Measurements from ENCODE around the gene PPFIA1.

Gene PPFIA1

DNA sequence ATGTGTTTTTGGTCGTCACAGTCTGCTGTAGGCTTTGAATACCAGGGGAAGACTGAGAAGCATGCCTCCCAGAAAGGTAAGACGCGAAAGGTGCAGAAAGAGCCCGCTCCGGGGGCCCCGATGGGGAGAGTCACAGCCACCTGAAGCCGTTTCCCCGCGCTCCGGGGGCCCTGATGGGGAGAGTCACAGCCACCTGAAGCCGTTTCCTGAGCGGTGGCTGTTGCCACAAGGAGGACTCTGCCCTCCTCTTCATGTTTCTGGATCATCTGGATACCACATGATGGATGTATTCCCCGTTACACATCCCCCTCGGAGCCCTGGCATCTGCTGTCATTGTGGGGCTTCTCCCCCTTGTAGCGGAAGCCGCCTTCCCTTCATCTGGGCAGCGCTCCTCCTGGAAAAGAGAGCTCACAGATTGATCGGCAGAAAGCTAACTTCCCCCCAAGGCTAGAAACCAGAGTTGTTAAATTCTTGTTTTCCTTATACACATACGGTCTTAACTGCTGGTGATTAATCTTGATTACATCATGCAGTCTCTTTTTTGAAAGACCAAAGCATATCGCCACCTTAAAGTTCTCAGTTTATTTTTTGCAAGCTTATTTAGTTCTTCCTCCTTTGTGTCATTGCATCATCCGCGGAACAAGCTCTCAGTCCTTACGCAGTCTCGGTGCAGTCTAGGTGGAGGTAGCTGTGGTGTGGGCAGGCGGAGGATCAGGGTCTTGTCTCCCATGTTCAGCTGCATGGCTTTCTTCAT is 145.3 kb downstream of the PPFIA1 start:
- no peak for DNase-seq (ENCODE audit: low spot score)

DNA sequence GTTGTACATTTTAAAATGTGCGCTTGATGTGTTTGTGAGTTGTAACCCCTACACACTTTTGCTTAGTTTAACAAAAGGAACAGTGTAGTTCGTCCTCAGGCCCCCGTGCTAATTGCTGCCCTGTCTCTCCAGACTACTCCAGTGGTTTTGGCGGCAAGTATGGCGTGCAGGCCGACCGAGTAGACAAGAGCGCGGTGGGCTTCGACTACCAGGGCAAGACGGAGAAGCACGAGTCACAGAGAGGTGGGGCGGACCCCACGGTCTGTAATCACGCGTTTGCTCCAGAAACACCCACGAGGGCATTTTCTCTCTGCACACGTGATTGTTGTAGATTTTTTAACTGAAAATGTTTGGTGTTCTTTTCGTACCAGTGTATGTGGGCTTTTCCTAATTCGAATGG is 146.4 kb downstream of the PPFIA1 start:
- DNase-seq (ENCODE audit: low spot score): no peak

DNA sequence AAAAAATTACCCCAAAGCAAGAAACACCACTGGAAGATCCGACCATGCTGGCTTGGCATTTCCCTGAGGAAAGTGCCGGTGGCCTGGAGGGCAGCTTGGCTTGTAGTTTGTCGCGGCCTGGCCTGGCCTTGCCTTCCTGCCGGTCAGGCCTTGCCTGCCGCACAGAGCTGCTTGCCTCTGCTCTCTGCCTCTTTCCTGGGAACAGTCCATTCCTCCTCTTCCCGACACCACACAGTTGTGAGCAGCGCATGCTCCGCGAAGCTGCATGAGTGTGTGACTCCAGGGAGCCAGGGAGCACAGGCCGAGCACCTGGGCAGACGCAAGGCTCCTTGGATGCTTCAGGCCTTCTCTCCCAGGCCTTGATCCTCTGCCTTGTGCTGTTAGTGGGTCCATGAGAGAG is 147.6 kb downstream of the PPFIA1 start:
- DNase-seq (ENCODE audit: low spot score): no peak

GRCh38 chr11:70419307-70420007 is 149.0 kb downstream of the PPFIA1 start:
- DNase-seq (ENCODE audit: low spot score): no peak

DNA sequence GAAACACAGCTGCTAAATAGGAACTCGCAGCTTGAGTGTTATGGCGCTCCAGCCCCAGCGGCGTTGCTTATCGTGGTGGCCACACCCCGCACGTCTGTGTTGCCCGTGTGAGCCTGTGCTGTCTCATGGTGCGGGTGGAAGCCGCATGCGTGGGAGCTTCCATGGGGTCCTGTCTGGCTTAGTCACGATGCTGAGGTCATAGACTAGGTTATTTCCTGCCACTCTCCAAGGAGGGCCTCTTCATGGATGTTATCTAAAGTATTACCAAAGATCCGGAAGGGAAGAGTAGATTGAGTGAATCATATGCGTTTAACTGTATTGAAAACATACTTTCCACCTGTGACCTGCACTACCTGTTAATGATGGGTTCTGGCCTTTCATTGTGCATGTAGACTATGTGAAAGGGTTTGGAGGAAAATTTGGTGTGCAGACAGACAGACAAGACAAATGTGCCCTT is 149.5 kb downstream of the PPFIA1 start:
- DNase-seq (ENCODE audit: low spot score): peak; percentile 32

- DNase-seq (ENCODE audit: low spot score): no peak
Measured at GRCh38 chr11:70420496-70420895, 150.0 kb downstream of the PPFIA1 start.

GRCh38 chr11:70421123-70421522 is 150.6 kb downstream of the PPFIA1 start:
- DNase-seq (ENCODE audit: low spot score): no peak

GRCh38 chr11:70422692-70423522 is 152.4 kb downstream of the PPFIA1 start:
- DNase-seq (ENCODE audit: low spot score): no peak

GRCh38 chr11:70423523-70424505 is 153.3 kb downstream of the PPFIA1 start:
- DNase-seq (ENCODE audit: low spot score): no peak

DNA sequence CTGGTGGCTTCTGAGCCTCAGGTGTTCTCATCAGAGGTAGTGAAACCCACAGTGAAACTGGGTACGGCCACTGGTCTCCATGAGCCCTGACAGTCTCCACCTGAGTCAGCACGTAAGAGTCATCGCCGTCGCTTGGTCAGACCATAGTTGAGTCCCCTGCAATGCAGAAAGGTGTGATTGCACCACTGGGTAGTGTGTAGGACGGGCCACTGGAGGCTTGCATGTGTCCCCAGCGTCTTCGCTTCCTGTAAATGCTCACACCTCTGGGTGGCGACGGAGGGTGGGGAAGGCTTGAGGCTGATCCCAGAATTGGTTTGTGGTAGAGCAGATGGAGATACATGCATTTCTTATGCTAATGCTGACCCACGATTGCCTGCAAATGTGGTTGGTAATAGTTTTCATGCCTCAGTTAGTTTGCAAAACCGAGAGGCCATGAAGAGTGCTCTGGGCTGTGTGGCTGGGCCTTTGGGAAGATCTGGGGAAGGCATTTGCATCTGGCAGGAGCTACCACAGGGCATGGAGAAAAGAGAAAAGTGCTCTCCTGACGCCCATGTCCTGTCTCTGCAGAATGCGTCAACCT is 154.4 kb downstream of the PPFIA1 start:
- no peak for DNase-seq (ENCODE audit: low spot score)

- no peak for DNase-seq (ENCODE audit: low spot score)
Measured at GRCh38 chr11:70427436-70427835, 156.9 kb downstream of the PPFIA1 start.

- DNase-seq (ENCODE audit: low spot score): no peak
Measured at GRCh38 chr11:70428701-70429427, 158.4 kb downstream of the PPFIA1 start.

DNA sequence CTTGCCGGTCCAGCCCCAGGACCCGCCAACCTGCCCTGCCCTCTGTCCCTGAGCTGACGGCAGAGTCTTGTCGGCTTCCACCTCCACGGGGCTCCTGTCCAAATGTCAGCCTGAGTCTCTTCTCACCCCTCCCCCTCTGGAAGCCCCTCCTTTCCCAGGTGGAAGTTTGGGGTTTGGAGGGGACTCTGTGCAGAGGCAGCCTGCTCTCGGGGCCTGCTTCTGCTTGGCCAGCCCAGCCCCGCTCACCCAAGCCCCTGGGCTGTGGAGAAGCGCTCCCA is 158.9 kb downstream of the PPFIA1 start:
- DNase-seq (ENCODE audit: low spot score): no peak

GRCh38 chr11:70429724-70430521 is 159.4 kb downstream of the PPFIA1 start:
- peak; percentile 26 for DNase-seq (ENCODE audit: low spot score)

GRCh38 chr11:70430671-70431574 is 160.4 kb downstream of the PPFIA1 start:
- DNase-seq (ENCODE audit: low spot score): no peak

DNA sequence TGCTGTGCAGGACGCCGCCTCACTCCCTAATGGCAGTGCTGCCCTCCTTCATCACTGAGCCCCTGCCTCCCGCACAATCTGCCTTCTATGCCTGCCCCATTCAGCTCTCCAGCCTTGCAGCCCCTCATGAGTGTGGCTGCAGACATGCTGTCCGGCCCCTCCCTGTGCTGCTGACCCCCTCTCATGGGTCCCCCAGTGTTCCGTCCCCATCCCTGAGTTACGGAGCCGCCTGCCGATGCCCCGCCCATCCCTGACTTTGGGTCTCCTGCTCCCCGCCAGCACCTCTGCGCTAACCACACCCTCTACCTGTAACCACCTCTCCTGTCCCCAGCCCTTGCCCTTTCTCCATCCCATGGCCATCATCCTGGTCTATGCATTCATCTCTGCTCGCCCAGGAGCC is 161.1 kb downstream of the PPFIA1 start:
- DNase-seq (ENCODE audit: low spot score): no peak

GRCh38 chr11:70432065-70432464 is 161.6 kb downstream of the PPFIA1 start:
- DNase-seq (ENCODE audit: low spot score): no peak

GRCh38 chr11:70432580-70432979 is 162.1 kb downstream of the PPFIA1 start:
- no peak for DNase-seq (ENCODE audit: low spot score)

DNA sequence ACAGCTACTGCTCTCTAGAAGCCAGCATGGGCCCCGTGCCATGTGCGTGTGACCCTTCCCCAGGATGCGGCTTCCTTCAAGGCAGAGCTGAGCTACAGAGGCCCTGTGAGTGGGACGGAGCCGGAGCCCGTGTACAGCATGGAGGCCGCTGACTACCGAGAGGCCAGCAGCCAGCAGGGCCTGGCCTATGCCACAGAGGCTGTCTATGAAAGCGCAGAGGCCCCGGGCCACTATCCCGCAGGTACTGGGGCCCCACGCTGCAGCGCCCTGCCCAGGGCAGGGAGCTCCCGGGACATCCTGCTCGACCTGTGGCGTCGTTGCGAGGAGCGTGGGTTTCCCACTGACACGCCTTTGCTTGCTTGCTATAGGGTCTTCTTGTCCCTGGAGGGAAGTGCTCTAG is 162.5 kb downstream of the PPFIA1 start:
- no peak for DNase-seq (ENCODE audit: low spot score)
